NT2/D1 (cell line): ENCODE measurements around the gene SRL.

ENCODE experiments used
- DNase-seq: peaks from one replicate; pipeline ENCODE4 v3.0.0-alpha.2; 2011; ENCODE audit warnings: low read depth, low spot score
- H3K27me3 ChIP-seq: 2 replicates; pipeline ENCODE4 v1.6.0; 2011; ENCODE audit warnings: mild to moderate bottlenecking; ENCODE audit not compliant: insufficient read length, insufficient read depth
- H3K36me3 ChIP-seq: 2 replicates; pipeline ENCODE4 v1.6.1; 2011; ENCODE audit warnings: mild to moderate bottlenecking, low read length, mixed read lengths; ENCODE audit not compliant: insufficient read depth, insufficient read length
- H3K4me1 ChIP-seq: 2 replicates; pipeline ENCODE4 v1.5.1; 2011; ENCODE audit not compliant: insufficient read depth, insufficient read length
- H3K4me3 ChIP-seq: 2 replicates; pipeline ENCODE4 v1.5.1; 2011; ENCODE audit warnings: low read depth; ENCODE audit not compliant: insufficient read length
- H3K9ac ChIP-seq: 2 replicates; pipeline ENCODE4 v1.6.0; 2011; ENCODE audit warnings: low read depth; ENCODE audit not compliant: insufficient read length
- H3K9me3 ChIP-seq: 2 replicates; pipeline ENCODE4 v1.5.1; 2011; ENCODE audit warnings: mild to moderate bottlenecking, low read length; ENCODE audit not compliant: insufficient read depth
- SUZ12 ChIP-seq: IDR thresholded peaks from 2 replicates; pipeline ENCODE4 v1.6.1; 2011; ENCODE audit not compliant: insufficient read length, insufficient read depth; ENCODE audit errors: extremely low read depth
- YY1 ChIP-seq: IDR thresholded peaks from 2 replicates; pipeline ENCODE4 v1.6.1; 2011; ENCODE audit not compliant: insufficient read length, insufficient read depth
- ZNF274 ChIP-seq: IDR thresholded peaks from 2 replicates; pipeline ENCODE4 v1.6.1; 2011; ENCODE audit warnings: mild to moderate bottlenecking, low read depth, low read length

The SRL gene

DNA sequence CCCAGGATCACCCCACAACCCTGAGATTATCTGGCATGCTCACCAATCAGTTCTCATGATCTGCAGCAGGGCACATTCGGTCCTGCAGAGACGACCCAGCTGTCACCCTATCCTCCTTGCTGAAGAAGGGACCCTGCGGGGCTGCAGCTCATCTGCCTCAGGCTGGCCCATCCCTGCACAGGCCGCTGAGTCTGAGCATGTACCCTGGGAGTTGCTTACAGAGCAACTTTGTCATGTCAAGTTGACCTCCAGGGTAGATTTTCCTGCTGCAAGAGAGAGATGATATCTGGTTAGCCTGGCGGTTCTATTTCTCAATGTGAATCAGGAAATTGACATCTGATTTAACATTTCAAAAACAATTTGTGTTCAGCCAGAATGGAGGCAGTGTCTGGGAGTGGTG is 89.6 kb downstream of the SRL start:
- Histone ChIP-seq H3K9ac (no peak overlapping the region), H3K9me3 (no peaks in the 10 kb centered on the region), H3K27me3 (no peaks in the 10 kb centered on the region), H3K4me3 (no peak overlapping the region), H3K36me3 (no peaks in the 10 kb centered on the region), H3K4me1 (peaks cover 4% of the 10 kb centered on the region)
- TF ChIP-seq ZNF274 (no peak), SUZ12 (no peak), YY1 (no peak)
- no peak for DNase-seq

- DNase-seq = no peak
- H3K4me1 ChIP-seq = peaks cover 4% of the 10 kb centered on the region
- H3K27me3 ChIP-seq = no peaks in the 10 kb centered on the region
- no peaks in the 10 kb centered on the region for H3K9me3 ChIP-seq
- H3K36me3 ChIP-seq = no peaks in the 10 kb centered on the region
- no peak for TF ChIP-seq SUZ12
- TF ChIP-seq YY1 = no peak
- no peak for TF ChIP-seq ZNF274
- H3K4me3 ChIP-seq = no peak overlapping the region
- no peak overlapping the region for H3K9ac ChIP-seq
These were observed 94.6 kb downstream of the SRL start for GRCh38 chr16:4147236-4147635.

DNA sequence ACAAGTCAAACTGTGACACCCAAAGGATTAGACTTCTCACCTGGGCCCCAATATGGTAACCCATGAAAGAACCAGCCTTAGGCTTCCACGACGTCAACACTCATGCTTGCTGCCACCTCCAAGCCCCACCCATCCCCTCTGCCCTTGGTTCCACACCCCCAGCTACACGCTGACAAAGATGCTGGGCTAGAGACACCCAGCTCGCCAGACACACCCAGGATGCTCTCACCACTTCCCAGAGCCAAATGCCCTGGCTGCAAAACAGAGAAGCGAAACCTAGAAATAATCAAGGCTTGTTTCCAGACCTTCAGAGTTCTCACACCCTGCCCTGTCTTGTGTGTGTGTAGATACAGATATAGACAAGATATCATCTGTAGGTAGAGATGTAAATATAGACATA is 99.6 kb downstream of the SRL start:
- Histone ChIP-seq H3K4me3 (no peak overlapping the region), H3K27me3 (peaks cover 22% of the 10 kb centered on the region), H3K9me3 (0 out of 2 replicates have a peak, but pooled peaks cover 6% of the 10 kb centered on the region), H3K36me3 (no peaks in the 10 kb centered on the region), H3K4me1 (peaks cover 2% of the 10 kb centered on the region), H3K9ac (no peak overlapping the region)
- no peak for TF ChIP-seq SUZ12
- TF ChIP-seq YY1 = no peak
- no peak for TF ChIP-seq ZNF274
- DNase-seq = no peak

- TF ChIP-seq YY1 (no peak), ZNF274 (no peak), SUZ12 (no peak)
- no peaks in the 10 kb centered on the region for H3K36me3 ChIP-seq
These were observed 100.3 kb downstream of the SRL start for GRCh38 chr16:4141604-4142003.

DNA sequence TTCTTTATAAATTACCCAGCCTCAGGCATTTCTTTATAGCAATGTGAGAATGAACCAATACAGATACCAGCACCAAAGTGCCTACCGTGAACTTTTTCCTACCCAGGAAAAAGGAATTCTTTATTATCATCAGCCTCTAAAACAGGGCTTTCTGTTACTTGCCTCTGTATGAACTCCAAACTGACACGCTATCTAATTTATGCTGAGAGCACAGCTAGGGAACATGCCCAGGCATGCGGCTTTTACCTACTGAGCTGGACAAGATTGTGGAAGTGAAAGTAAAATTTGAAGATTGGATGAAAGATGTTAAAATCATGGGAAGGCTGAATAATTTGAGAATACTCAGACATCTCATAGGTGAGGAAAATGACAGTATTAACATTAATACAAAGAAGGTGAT is 101.2 kb downstream of the SRL start:
- peaks cover 4% of the 10 kb centered on the region for H3K4me1 ChIP-seq
- no peak for DNase-seq
- H3K4me3 ChIP-seq = no peak overlapping the region
- H3K9me3 ChIP-seq = 0 out of 2 replicates have a peak, but pooled peaks cover 6% of the 10 kb centered on the region
- H3K27me3 ChIP-seq = peaks cover 38% of the 10 kb centered on the region
- TF ChIP-seq ZNF274 (no peak), SUZ12 (no peak), YY1 (no peak)
- H3K36me3 ChIP-seq = no peaks in the 10 kb centered on the region
- H3K9ac ChIP-seq = no peak overlapping the region

More at GRCh38 chr16:4141604-4142003, 100.3 kb downstream of the SRL start:
- DNase-seq = no peak
- Histone ChIP-seq H3K9ac (no peak overlapping the region), H3K4me3 (no peak overlapping the region), H3K4me1 (peaks cover under 1% of the 10 kb centered on the region), H3K27me3 (peaks cover 29% of the 10 kb centered on the region), H3K9me3 (0 out of 2 replicates have a peak, but pooled peaks cover 6% of the 10 kb centered on the region)

DNA sequence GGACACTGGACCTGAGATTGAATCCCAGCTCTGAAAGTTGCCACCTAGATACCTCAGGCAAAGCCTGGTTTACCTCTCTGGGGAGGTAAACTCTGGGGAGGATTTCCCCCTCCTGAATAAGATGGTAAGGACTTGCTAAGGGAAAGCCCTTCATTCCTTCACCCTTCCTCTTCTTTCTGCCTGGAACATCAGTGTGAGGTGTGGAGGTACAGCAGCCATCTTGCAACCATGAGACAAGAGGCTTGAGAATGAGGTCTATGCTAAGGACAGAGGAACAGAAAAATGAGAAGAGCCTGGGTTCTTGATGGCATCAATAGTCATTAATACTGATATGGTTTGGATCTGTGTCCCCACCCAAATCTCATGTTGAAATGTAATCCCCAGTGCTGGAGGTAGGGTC is 101.9 kb downstream of the SRL start:
- Histone ChIP-seq H3K9me3 (0 out of 2 replicates have a peak, but pooled peaks cover 6% of the 10 kb centered on the region), H3K27me3 (peaks cover 45% of the 10 kb centered on the region), H3K36me3 (no peaks in the 10 kb centered on the region), H3K4me3 (no peak overlapping the region), H3K9ac (no peak overlapping the region), H3K4me1 (peaks cover 4% of the 10 kb centered on the region)
- DNase-seq = no peak
- TF ChIP-seq SUZ12 (no peak), YY1 (no peak), ZNF274 (no peak)
